HepG2 (cell line): ENCODE results near the gene SF3A2. TPM values are rescaled to one million over a fixed set of nuclear protein-coding genes. Genes with fewer than 3 reads are reported as not detected.

Experiments
- BCL6 ChIP-seq: IDR thresholded peaks from 2 replicates; pipeline ENCODE4 v1.6.1; 2016; ENCODE audit warnings: missing genetic modification reagents, missing compliant biosample characterization
- GPBP1L1 ChIP-seq: sonication (generic); formaldehyde crosslinking; IDR thresholded peaks from 2 replicates; pipeline ENCODE4 v1.5.0; 2020; ENCODE audit warnings: mild to moderate bottlenecking, missing genetic modification reagents
- HOXA5 ChIP-seq: sonication (generic); formaldehyde crosslinking; IDR thresholded peaks from 2 replicates; pipeline ENCODE4 v1.4.0; 2020; ENCODE audit warnings: missing genetic modification reagents
- MIER2 ChIP-seq: IDR thresholded peaks from 2 replicates; pipeline ENCODE4 v1.6.1; 2016; ENCODE audit warnings: missing biosample characterization, missing genetic modification reagents
- RAD21 ChIP-seq: fragments of 450-650 bp; formaldehyde crosslinking; IDR thresholded peaks from 2 replicates; pipeline ENCODE4 v1.5.0; 2020; ENCODE audit warnings: mild to moderate bottlenecking
- SIX1 ChIP-seq: sonication (generic); formaldehyde crosslinking; IDR thresholded peaks from 2 replicates; pipeline ENCODE4 v1.4.0; 2020; ENCODE audit warnings: missing genetic modification reagents, borderline replicate concordance
- polyA plus RNA-seq, 8 experiments: library from polyadenylated mRNA; depleted of rRNA in 3 of 8; stranded (reverse) in 7 of 8; unstranded in 1 of 8; fragments of >200 nt; fragmentation: Illumina TruSeq in 4 of 8; extraction: Trizol in 4 of 8; gene quantifications; 2 replicates each; pipeline versions ENCODE4 v1.2.1 to v1.2.3, GENCODE V29; 2011 to 2016; ENCODE audit warnings: low read depth in 4 of 8, missing spikeins in 1 of 8, mixed read lengths in 1 of 8; ENCODE audit not compliant: insufficient read depth in 1 of 8
- total RNA-seq, 5 experiments: library from RNA; depleted of rRNA; stranded (reverse); fragments of >200 nt; fragmentation: Illumina TruSeq; extraction: Trizol; gene quantifications; 2 replicates each; pipeline ENCODE4 v1.2.3, GENCODE V29; 2016; ENCODE audit warnings: low read depth in 1 of 5
- TF ChIP-seq, protein P1 (sequence below): sonication (generic); formaldehyde crosslinking; IDR thresholded peaks from 2 replicates; pipeline ENCODE4 v1.4.0; 2020; ENCODE audit warnings: mild to moderate bottlenecking, missing genetic modification reagents
- TF ChIP-seq, protein P2 (sequence below): sonication (generic); formaldehyde crosslinking; IDR thresholded peaks from 2 replicates; pipeline ENCODE4 v1.4.0; 2020; ENCODE audit warnings: missing genetic modification reagents

The SF3A2 gene
- total and polyA plus RNA-seq, 2 of the 13 experiments (the other 11 are each of a cell fraction or from before 2014, with no cell fraction given), result 8.6 to 8.8 TPM

DNA sequence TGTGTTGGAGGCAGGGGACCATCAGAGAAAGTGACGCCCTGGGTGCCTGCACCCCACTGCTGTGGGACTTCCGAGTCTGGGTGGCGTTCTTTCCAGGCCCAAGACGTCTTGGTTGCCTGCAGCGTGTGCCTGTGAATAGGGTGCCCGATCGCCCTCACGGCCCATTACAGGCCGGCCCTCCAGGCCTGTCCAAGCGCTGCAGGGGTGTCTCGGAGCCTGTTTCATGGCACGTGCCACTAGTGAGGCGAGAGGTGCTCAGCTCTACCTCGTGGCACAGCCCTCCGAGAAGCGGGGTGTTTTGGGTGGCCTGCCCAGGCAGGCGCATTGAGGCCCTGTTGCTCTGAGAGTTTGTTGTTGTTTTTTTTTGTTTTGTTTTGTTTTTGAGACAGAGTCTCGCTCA is 42.8 kb upstream of the SF3A2 start (continued):
- TF ChIP-seq SIX1 (CRISPR knock-in tag) (no peak), RAD21 (CRISPR knock-in tag) (no peak), MIER2 (no peak), GPBP1L1 (CRISPR knock-in tag) (no peak), HOXA5 (no peak), BCL6 (no peak)
- TF ChIP-seq, protein P1, sequence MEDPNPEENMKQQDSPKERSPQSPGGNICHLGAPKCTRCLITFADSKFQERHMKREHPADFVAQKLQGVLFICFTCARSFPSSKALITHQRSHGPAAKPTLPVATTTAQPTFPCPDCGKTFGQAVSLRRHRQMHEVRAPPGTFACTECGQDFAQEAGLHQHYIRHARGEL (CRISPR knock-in tag), result no peak
- TF ChIP-seq, protein P2, sequence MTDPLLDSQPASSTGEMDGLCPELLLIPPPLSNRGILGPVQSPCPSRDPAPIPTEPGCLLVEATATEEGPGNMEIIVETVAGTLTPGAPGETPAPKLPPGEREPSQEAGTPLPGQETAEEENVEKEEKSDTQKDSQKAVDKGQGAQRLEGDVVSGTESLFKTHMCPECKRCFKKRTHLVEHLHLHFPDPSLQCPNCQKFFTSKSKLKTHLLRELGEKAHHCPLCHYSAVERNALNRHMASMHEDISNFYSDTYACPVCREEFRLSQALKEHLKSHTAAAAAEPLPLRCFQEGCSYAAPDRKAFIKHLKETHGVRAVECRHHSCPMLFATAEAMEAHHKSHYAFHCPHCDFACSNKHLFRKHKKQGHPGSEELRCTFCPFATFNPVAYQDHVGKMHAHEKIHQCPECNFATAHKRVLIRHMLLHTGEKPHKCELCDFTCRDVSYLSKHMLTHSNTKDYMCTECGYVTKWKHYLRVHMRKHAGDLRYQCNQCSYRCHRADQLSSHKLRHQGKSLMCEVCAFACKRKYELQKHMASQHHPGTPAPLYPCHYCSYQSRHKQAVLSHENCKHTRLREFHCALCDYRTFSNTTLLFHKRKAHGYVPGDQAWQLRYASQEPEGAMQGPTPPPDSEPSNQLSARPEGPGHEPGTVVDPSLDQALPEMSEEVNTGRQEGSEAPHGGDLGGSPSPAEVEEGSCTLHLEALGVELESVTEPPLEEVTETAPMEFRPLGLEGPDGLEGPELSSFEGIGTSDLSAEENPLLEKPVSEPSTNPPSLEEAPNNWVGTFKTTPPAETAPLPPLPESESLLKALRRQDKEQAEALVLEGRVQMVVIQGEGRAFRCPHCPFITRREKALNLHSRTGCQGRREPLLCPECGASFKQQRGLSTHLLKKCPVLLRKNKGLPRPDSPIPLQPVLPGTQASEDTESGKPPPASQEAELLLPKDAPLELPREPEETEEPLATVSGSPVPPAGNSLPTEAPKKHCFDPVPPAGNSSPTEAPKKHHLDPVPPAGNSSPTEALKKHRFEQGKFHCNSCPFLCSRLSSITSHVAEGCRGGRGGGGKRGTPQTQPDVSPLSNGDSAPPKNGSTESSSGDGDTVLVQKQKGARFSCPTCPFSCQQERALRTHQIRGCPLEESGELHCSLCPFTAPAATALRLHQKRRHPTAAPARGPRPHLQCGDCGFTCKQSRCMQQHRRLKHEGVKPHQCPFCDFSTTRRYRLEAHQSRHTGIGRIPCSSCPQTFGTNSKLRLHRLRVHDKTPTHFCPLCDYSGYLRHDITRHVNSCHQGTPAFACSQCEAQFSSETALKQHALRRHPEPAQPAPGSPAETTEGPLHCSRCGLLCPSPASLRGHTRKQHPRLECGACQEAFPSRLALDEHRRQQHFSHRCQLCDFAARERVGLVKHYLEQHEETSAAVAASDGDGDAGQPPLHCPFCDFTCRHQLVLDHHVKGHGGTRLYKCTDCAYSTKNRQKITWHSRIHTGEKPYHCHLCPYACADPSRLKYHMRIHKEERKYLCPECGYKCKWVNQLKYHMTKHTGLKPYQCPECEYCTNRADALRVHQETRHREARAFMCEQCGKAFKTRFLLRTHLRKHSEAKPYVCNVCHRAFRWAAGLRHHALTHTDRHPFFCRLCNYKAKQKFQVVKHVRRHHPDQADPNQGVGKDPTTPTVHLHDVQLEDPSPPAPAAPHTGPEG (CRISPR knock-in tag), result no peak
